ENCODE data around the gene KRTAP10-6. TPM values are rescaled to one million over a fixed set of nuclear protein-coding genes. Genes with fewer than 3 reads are reported as not detected.

KRTAP10-6 gene
- polyA plus RNA-seq, 1 of the 3 experiments (the other 2 are of a cell fraction): not detected

- DNase-seq: no peak
- no peak within 1 kb of the TSS for H3K4me2 ChIP-seq
- CTCF ChIA-PET: interaction anchor here (1.1 kb wide), 1 partner anchor 12 kb away, joined by 4 read pairs; no protein-coding TSS in a partner anchor
- no peaks in the 10 kb centered on the region for H3K36me3 ChIP-seq (replicated peaks in 1 of 2; ENCODE audit: control insufficient read depth in 1 of 2, insufficient read depth in 2 of 2, low read length in 1 of 2)
- WGBS (ENCODE audit: low lambda C conversion rate): 10% methylated on average over 17 of the region's 21 CpGs
- H3K79me2 ChIP-seq (ENCODE audit: insufficient read depth): no peaks in the 10 kb centered on the region
- no peaks in the 10 kb centered on the region for H3K9me2 ChIP-seq
- H3K9me3 ChIP-seq: 0 out of 2 replicates have a peak, but pooled peaks cover 6% of the 10 kb centered on the region
- TF ChIP-seq ZBTB33 (IDR thresholded peaks at IDR 0.05; ENCODE audit: borderline replicate concordance, low read depth) (no peak), JUND (IDR thresholded peaks at IDR 0.05) (no peak), TCF12 (IDR thresholded peaks at IDR 0.05) (no peak), EZH2phosphoT487 (IDR thresholded peaks at IDR 0.05; ENCODE audit: borderline replicate concordance, low read depth) (no peak), RCOR1 (IDR thresholded peaks at IDR 0.05; ENCODE audit: low read length) (no peak), FOXJ3 (CRISPR knock-in tag; IDR thresholded peaks at IDR 0.05) (no peak), TEAD4 (IDR thresholded peaks at IDR 0.05; ENCODE audit: borderline replicate concordance, insufficient read depth) (no peak), USF1 (IDR thresholded peaks at IDR 0.05; ENCODE audit: borderline replicate concordance, low read depth) (no peak), PBX3 (IDR thresholded peaks at IDR 0.05) (no peak), NFIC (IDR thresholded peaks at IDR 0.05; ENCODE audit: borderline replicate concordance) (no peak), RFX5 (IDR thresholded peaks at IDR 0.05; ENCODE audit: low read length) (no peak), CTCF (IDR thresholded peaks at IDR 0.05) (no peak), RAD21 (IDR thresholded peaks at IDR 0.05; ENCODE audit: low read length) (no peak), NRF1 (IDR thresholded peaks at IDR 0.05; ENCODE audit: low read depth, low read length) (no peak), MEF2A (IDR thresholded peaks at IDR 0.05; ENCODE audit: borderline replicate concordance, low read depth) (no peak), ELF1 (IDR thresholded peaks at IDR 0.05) (no peak)
- H3K4me1 ChIP-seq (ENCODE audit: control insufficient read depth in 1 of 2, insufficient read depth in 2 of 2, low read depth in 1 of 2, low read length in 1 of 2): no peaks in the 10 kb centered on the region; a peak in 1 of 4 replicates
- H3K27me3 ChIP-seq (ENCODE audit: insufficient read depth): peaks cover 8% of the 10 kb centered on the region; the same call in 1 of the 2 replicates
- POLR2A ChIA-PET: no interaction called here
- no peaks in the 10 kb centered on the region for H4K20me1 ChIP-seq (ENCODE audit: insufficient read depth)
- no peaks in the 10 kb centered on the region for H3F3A ChIP-seq (replicated peaks; ENCODE audit: insufficient read depth)
- no peak within 1 kb of the TSS for H3K9ac ChIP-seq
- H2AFZ ChIP-seq (ENCODE audit: low read depth): no peak within 1 kb of the TSS
- no peak within 1 kb of the TSS for H3K27ac ChIP-seq (ENCODE audit: low read depth in 2 of 2, low read length in 1 of 2)
- no peak within 1 kb of the TSS for H3K4me3 ChIP-seq (ENCODE audit: low read depth in 2 of 2, low read length in 1 of 2)
Observed at GRCh38 chr21:44637018-44637850, 44.9 kb upstream of the KRTAP10-6 start, which contains the start of gene KRTAP10-10. TSS of gene KRTAP10-10 (plus strand) at chr21:44637356. CDS start at chr21:44637418, 62 bp downstream.
